ENCODE measurements around the gene GAL3ST1. TPM values are rescaled to one million over a fixed set of nuclear protein-coding genes. Genes with fewer than 3 reads are reported as not detected.

Gene GAL3ST1
- total RNA-seq, 1 experiment from 2014 or later = 8.9 TPM

DNA sequence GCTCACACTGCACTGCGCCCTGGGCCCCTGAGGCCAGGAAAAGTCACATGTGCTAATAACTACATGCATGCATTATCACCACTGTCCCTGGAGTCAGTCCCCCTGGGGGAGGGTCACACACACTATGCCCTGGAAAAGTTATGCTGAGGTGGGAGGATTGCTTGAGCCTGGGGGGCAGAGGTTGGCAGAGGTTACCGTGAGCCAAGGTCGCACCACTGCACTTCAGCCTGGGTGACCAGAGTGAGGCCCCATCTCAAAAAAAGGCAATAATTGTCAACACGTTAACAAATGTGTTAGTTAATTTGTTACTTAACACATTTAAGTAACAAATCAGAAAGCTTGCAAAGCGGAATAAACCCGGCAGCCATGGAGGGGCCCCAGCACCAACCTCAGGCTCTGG lies 14.6 kb downstream of the GAL3ST1 start:
- H3K27ac Mint-ChIP-seq (ENCODE audit: unreplicated experiment) = no peak overlapping the region
- no peaks in the 10 kb centered on the region for H3K27me3 Mint-ChIP-seq (ENCODE audit: insufficient read depth, unreplicated experiment)
- Histone ChIP-seq H3K4me1 (no peaks in the 10 kb centered on the region), H3K4me3 (ENCODE audit: low read depth, low read length) (no peak overlapping the region), H3K27me3 (replicated peaks; ENCODE audit: control insufficient read depth, insufficient read depth, low read length) (no peaks in the 10 kb centered on the region), H3K9me3 (no peaks in the 10 kb centered on the region), H3K36me3 (ENCODE audit: control insufficient read depth, insufficient read depth, low read length) (no peaks in the 10 kb centered on the region)
- no peaks in the 10 kb centered on the region for H3K4me1 Mint-ChIP-seq (ENCODE audit: low read depth, unreplicated experiment)
- no TSS peak for BruUV-seq (replicated peaks)
- TF ChIP-seq, protein P1, sequence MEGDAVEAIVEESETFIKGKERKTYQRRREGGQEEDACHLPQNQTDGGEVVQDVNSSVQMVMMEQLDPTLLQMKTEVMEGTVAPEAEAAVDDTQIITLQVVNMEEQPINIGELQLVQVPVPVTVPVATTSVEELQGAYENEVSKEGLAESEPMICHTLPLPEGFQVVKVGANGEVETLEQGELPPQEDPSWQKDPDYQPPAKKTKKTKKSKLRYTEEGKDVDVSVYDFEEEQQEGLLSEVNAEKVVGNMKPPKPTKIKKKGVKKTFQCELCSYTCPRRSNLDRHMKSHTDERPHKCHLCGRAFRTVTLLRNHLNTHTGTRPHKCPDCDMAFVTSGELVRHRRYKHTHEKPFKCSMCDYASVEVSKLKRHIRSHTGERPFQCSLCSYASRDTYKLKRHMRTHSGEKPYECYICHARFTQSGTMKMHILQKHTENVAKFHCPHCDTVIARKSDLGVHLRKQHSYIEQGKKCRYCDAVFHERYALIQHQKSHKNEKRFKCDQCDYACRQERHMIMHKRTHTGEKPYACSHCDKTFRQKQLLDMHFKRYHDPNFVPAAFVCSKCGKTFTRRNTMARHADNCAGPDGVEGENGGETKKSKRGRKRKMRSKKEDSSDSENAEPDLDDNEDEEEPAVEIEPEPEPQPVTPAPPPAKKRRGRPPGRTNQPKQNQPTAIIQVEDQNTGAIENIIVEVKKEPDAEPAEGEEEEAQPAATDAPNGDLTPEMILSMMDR (IDR thresholded peaks at IDR 0.05; ENCODE audit: insufficient read depth in 1 of 2, low read depth in 1 of 2, low read length in 1 of 2, severe bottlenecking in 1 of 2, unreplicated experiment in 1 of 2) = no peak
- H3K4me3 Mint-ChIP-seq (ENCODE audit: unreplicated experiment) = no peak overlapping the region
- POLR2A ChIA-PET = no interaction called here
- intact Hi-C loops (cut with micrococcal nuclease; ENCODE audit: unreplicated experiment) = no loop called here
- CTCF ChIA-PET = interaction anchor here (0.6 kb wide), 1 partner anchor 549 kb away, joined by 3 read pairs; no protein-coding TSS in a partner anchor
- H3K9me3 Mint-ChIP-seq (ENCODE audit: unreplicated experiment) = no peaks in the 10 kb centered on the region
- no peak for DNase-seq
- H3K36me3 Mint-ChIP-seq (ENCODE audit: insufficient read depth, unreplicated experiment) = no peaks in the 10 kb centered on the region

DNA sequence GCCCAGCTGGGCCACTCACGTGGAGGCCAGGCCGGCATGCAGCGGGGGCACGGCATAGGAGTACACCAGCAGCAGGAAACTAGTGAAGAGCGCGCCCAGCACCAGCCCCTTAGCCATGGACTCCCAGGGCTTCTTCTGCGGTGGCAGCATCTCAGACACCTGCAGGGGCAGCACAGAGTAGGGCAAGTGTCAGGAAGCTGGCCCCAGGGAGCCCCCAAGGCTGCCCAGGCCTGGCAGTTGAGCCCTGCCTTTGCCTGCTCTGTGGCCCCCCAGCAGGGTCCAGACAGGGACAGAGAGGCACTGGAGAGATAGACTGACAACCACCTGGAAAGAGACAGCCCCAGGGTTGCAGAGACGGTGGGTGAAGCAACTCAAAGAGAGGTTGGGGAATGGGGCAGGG lies 17.2 kb downstream of the GAL3ST1 start:
- CTCF ChIA-PET = no interaction called here
- H3K4me3 Mint-ChIP-seq (ENCODE audit: unreplicated experiment) = no peak overlapping the region
- Histone ChIP-seq H3K4me1 (no peaks in the 10 kb centered on the region), H3K36me3 (ENCODE audit: control insufficient read depth, insufficient read depth, low read length) (no peaks in the 10 kb centered on the region), H3K9me3 (no peaks in the 10 kb centered on the region), H3K4me3 (ENCODE audit: low read depth, low read length) (no peak overlapping the region), H3K27me3 (replicated peaks; ENCODE audit: control insufficient read depth, insufficient read depth, low read length) (no peaks in the 10 kb centered on the region)
- no TSS peak for BruUV-seq (replicated peaks)
- no peaks in the 10 kb centered on the region for H3K27me3 Mint-ChIP-seq (ENCODE audit: insufficient read depth, unreplicated experiment)
- H3K36me3 Mint-ChIP-seq (ENCODE audit: insufficient read depth, unreplicated experiment) = no peaks in the 10 kb centered on the region
- TF ChIP-seq, protein P1 (IDR thresholded peaks at IDR 0.05; ENCODE audit: insufficient read depth in 1 of 2, low read depth in 1 of 2, low read length in 1 of 2, severe bottlenecking in 1 of 2, unreplicated experiment in 1 of 2) = no peak
- intact Hi-C loops (cut with micrococcal nuclease; ENCODE audit: unreplicated experiment) = no loop called here
- H3K4me1 Mint-ChIP-seq (ENCODE audit: low read depth, unreplicated experiment) = no peaks in the 10 kb centered on the region
- H3K9me3 Mint-ChIP-seq (ENCODE audit: unreplicated experiment) = no peaks in the 10 kb centered on the region
- DNase-seq = no peak
- H3K27ac Mint-ChIP-seq (ENCODE audit: unreplicated experiment) = no peak overlapping the region
- POLR2A ChIA-PET = no interaction called here

DNA sequence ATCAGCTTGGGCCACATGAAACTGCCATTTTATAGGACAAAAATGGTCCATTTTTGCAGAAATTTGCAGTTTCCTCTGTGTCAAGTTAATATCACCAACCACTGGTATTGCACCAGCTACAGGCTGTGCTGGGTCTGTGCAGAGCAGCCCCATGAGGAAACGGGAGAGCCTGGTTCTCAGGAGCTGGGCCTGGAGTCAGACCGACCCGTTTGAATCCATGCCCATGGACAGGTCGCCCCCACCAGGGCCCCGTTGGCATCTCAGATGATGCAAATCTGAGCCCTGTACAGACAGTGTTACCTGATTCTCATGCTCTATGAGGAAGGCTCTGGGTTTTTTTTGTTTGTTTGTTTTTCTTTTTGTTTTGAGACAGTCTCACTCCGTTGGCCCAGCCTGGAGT lies 18.1 kb downstream of the GAL3ST1 start:
- Histone ChIP-seq H3K9me3 (no peaks in the 10 kb centered on the region), H3K36me3 (ENCODE audit: control insufficient read depth, insufficient read depth, low read length) (no peaks in the 10 kb centered on the region), H3K27me3 (replicated peaks; ENCODE audit: control insufficient read depth, insufficient read depth, low read length) (no peaks in the 10 kb centered on the region), H3K4me3 (ENCODE audit: low read depth, low read length) (no peak overlapping the region), H3K4me1 (no peaks in the 10 kb centered on the region)
- TF ChIP-seq, protein P1 (IDR thresholded peaks at IDR 0.05; ENCODE audit: insufficient read depth in 1 of 2, low read depth in 1 of 2, low read length in 1 of 2, severe bottlenecking in 1 of 2, unreplicated experiment in 1 of 2) = no peak
- no peak overlapping the region for H3K27ac Mint-ChIP-seq (ENCODE audit: unreplicated experiment)
- ChIA-PET CTCF (no interaction called here), POLR2A (no interaction called here)
- no peaks in the 10 kb centered on the region for H3K36me3 Mint-ChIP-seq (ENCODE audit: insufficient read depth, unreplicated experiment)
- no peaks in the 10 kb centered on the region for H3K9me3 Mint-ChIP-seq (ENCODE audit: unreplicated experiment)
- no peak for DNase-seq
- BruUV-seq (replicated peaks) = no TSS peak
- intact Hi-C loops (cut with micrococcal nuclease; ENCODE audit: unreplicated experiment) = no loop called here
- no peak overlapping the region for H3K4me3 Mint-ChIP-seq (ENCODE audit: unreplicated experiment)
- no peaks in the 10 kb centered on the region for H3K4me1 Mint-ChIP-seq (ENCODE audit: low read depth, unreplicated experiment)
- H3K27me3 Mint-ChIP-seq (ENCODE audit: insufficient read depth, unreplicated experiment) = no peaks in the 10 kb centered on the region
